ENCODE results near the gene SERPINF2.
"Not testable (repeated sequence)": the region's sequence is repeated elsewhere in the genome, so short reads cannot be mapped to it uniquely, and the experiment has no call there.

The SERPINF2 gene

GRCh38 chr17:1754430-1755112 is 11.9 kb downstream of the SERPINF2 start:
- DNase-seq (ENCODE audit: low read depth, low spot score), result no peak
- H3K4me3 ChIP-seq (ENCODE audit: low read length), result no peak overlapping the region

GRCh38 chr17:1755252-1755826 is 12.7 kb downstream of the SERPINF2 start:
- DNase-seq (ENCODE audit: low read depth, low spot score), result no peak

GRCh38 chr17:1755827-1756262 is 13.2 kb downstream of the SERPINF2 start:
- DNase-seq (ENCODE audit: low read depth, low spot score), result no peak
- H3K4me3 ChIP-seq (ENCODE audit: low read length), result no peak overlapping the region

More at GRCh38 chr17:1755252-1755826, 12.7 kb downstream of the SERPINF2 start:
- H3K4me3 ChIP-seq (ENCODE audit: low read length), result no peak overlapping the region

- no peak overlapping the region for H3K4me3 ChIP-seq (ENCODE audit: low read length)
- no peak for DNase-seq (ENCODE audit: low read depth, low spot score)
These were observed 16.1 kb downstream of the SERPINF2 start for GRCh38 chr17:1758807-1759206.

GRCh38 chr17:1759529-1759928 is 16.9 kb downstream of the SERPINF2 start:
- DNase-seq (ENCODE audit: low read depth, low spot score), result no peak
- no peak overlapping the region for H3K4me3 ChIP-seq (ENCODE audit: low read length)

- H3K4me3 ChIP-seq (ENCODE audit: low read length), result no peak overlapping the region
These were observed 19.7 kb downstream of the SERPINF2 start for GRCh38 chr17:1762233-1762900.

GRCh38 chr17:1762901-1763898 is 20.5 kb downstream of the SERPINF2 start:
- DNase-seq (ENCODE audit: low read depth, low spot score), result no peak
- no peak overlapping the region for H3K4me3 ChIP-seq (ENCODE audit: low read length)

More at GRCh38 chr17:1762233-1762900, 19.7 kb downstream of the SERPINF2 start:
- no peak for DNase-seq (ENCODE audit: low read depth, low spot score)

GRCh38 chr17:1764284-1764683 is 21.6 kb downstream of the SERPINF2 start:
- peak; percentile 80 for DNase-seq (ENCODE audit: low read depth, low spot score)
- H3K4me3 ChIP-seq (ENCODE audit: low read length), result no peak overlapping the region

- DNase-seq (ENCODE audit: low read depth, low spot score); H3K4me3 ChIP-seq (ENCODE audit: low read length): not testable (repeated sequence)
These were observed 22.0 kb downstream of the SERPINF2 start for GRCh38 chr17:1764705-1765104.

GRCh38 chr17:1765576-1765975 is 22.9 kb downstream of the SERPINF2 start:
- H3K4me3 ChIP-seq (ENCODE audit: low read length), result no peak overlapping the region
- no peak for DNase-seq (ENCODE audit: low read depth, low spot score)

- DNase-seq (ENCODE audit: low read depth, low spot score), result no peak
- no peak overlapping the region for H3K4me3 ChIP-seq (ENCODE audit: low read length)
These were observed 23.9 kb downstream of the SERPINF2 start for GRCh38 chr17:1766382-1767135.

- no peak for DNase-seq (ENCODE audit: low read depth, low spot score)
- no peak overlapping the region for H3K4me3 ChIP-seq (ENCODE audit: low read length)
These were observed 24.7 kb downstream of the SERPINF2 start for GRCh38 chr17:1767358-1767757.

GRCh38 chr17:1769822-1770477 is 27.3 kb downstream of the SERPINF2 start:
- peak overlapping the region; percentile 34 for H3K4me3 ChIP-seq (ENCODE audit: low read length)
- DNase-seq (ENCODE audit: low read depth, low spot score), result peak; percentile 30

GRCh38 chr17:1773000-1773695 is 30.5 kb downstream of the SERPINF2 start:
- DNase-seq (ENCODE audit: low read depth, low spot score); H3K4me3 ChIP-seq (ENCODE audit: low read length): not testable (repeated sequence)

GRCh38 chr17:1773696-1774181 is 31.1 kb downstream of the SERPINF2 start:
- DNase-seq (ENCODE audit: low read depth, low spot score), result no peak
- no peak overlapping the region for H3K4me3 ChIP-seq (ENCODE audit: low read length)

- DNase-seq (ENCODE audit: low read depth, low spot score), result no peak
- no peak overlapping the region for H3K4me3 ChIP-seq (ENCODE audit: low read length)
These were observed 31.9 kb downstream of the SERPINF2 start for GRCh38 chr17:1774390-1775176.

GRCh38 chr17:1776328-1776727 is 33.7 kb downstream of the SERPINF2 start:
- no peak for DNase-seq (ENCODE audit: low read depth, low spot score)
- no peak overlapping the region for H3K4me3 ChIP-seq (ENCODE audit: low read length)
